DND-41 (cell line): ENCODE measurements around the gene GPR34.

ENCODE experiments used
- ATAC-seq: fragments of 200-7000 bp; cut with Tn5 transposase; 3 replicates; pipeline ENCODE4 v1.9.1; 2021; ENCODE audit warnings: low read depth; ENCODE audit not compliant: insufficient read depth
- DNase-seq: peaks from one replicate; pipeline ENCODE4 v3.0.0-alpha.2; 2020
- H2AFZ ChIP-seq: 2 replicates; pipeline ENCODE4 v1.6.0; 2012; ENCODE audit warnings: low read depth, low read length
- H3K27ac ChIP-seq: 2 replicates; pipeline ENCODE4 v1.5.1; 2012; ENCODE audit warnings: low read length, inconsistent platforms
- H3K27me3 ChIP-seq: fragments of 200-600 bp; sonication (generic); 2 replicates; pipeline ENCODE4 v1.6.0; 2012; ENCODE audit warnings: low read length, mild to moderate bottlenecking, inconsistent platforms; ENCODE audit not compliant: insufficient read depth, poor library complexity
- H3K36me3 ChIP-seq: 2 replicates; pipeline ENCODE4 v1.5.1; 2012; ENCODE audit warnings: low read length, inconsistent platforms; ENCODE audit not compliant: insufficient read depth
- H3K4me1 ChIP-seq: 2 replicates; pipeline ENCODE4 v1.5.1; 2012; ENCODE audit warnings: mild to moderate bottlenecking, low read length; ENCODE audit not compliant: insufficient read depth
- H3K4me2 ChIP-seq: 2 replicates; pipeline ENCODE4 v1.6.0; 2012; ENCODE audit warnings: mild to moderate bottlenecking, moderate library complexity, low read length, inconsistent platforms; ENCODE audit not compliant: insufficient read depth
- H3K4me3 ChIP-seq, 2 experiments: fragments of 200-600 bp in 1 of 2; shearing (Covaris generic) in 1 of 2; 2 replicates each; pipeline ENCODE4 v1.5.1; 2012 to 2016; ENCODE audit warnings: inconsistent platforms in 2 of 2, low read length in 2 of 2, mild to moderate bottlenecking in 2 of 2, low read depth in 1 of 2, moderate library complexity in 1 of 2
- H3K79me2 ChIP-seq: 2 replicates; pipeline ENCODE4 v1.6.0; 2012; ENCODE audit warnings: low read length, inconsistent platforms; ENCODE audit not compliant: insufficient read depth
- H3K9ac ChIP-seq: 2 replicates; pipeline ENCODE4 v1.6.0; 2012; ENCODE audit warnings: low read depth, mild to moderate bottlenecking, inconsistent platforms, low read length, moderate library complexity
- H3K9me3 ChIP-seq: 2 replicates; pipeline ENCODE4 v1.5.1; 2012; ENCODE audit warnings: low read length, moderate library complexity, mild to moderate bottlenecking, inconsistent platforms; ENCODE audit not compliant: insufficient read depth, severe bottlenecking
- H4K20me1 ChIP-seq: 2 replicates; pipeline ENCODE4 v1.6.0; 2012; ENCODE audit warnings: low read length; ENCODE audit not compliant: insufficient read depth
- EZH2 ChIP-seq: IDR thresholded peaks from 3 replicates; pipeline ENCODE4 v1.6.1; 2012; ENCODE audit warnings: borderline replicate concordance, low read depth, mild to moderate bottlenecking, moderate library complexity, low read length, inconsistent platforms; ENCODE audit not compliant: severe bottlenecking
- TF ChIP-seq, protein P1 (sequence below): IDR thresholded peaks from 2 replicates; pipeline ENCODE4 v1.5.1; 2012; ENCODE audit warnings: borderline replicate concordance, low read length, moderate library complexity, mild to moderate bottlenecking; ENCODE audit not compliant: poor library complexity, severe bottlenecking; ENCODE audit errors: extremely low read depth

GPR34 gene

DNA sequence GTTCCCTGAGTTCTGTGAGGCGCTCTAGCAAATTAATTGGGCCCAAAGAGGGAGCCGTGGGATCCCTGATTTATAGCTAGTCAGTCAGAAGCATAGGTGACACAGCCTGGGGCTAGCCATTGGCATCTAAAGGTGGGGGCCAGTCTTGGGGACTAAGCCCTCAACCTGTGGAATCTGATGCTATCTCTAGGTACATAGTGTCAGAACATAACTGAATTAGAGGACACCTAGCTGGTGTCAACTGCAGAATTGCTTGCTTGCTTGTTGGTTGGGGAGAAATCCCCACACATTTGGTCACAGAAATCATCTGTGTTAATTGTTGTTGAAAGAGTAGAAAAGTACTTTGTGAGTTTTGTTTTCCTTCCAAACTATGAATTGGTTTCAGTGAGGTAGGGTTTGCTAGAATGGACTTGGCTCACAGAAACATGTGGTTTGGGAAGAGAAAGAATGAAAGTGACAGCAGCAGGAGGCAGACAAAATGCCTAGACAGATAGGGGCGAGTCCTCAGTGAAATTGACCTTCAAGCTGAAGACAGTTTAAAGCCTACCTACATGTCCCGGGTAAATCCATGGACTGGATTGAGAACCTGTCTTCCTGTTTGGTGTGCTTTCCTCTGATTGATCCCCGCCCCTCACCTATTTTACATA, 22.4 kb downstream of the GPR34 start:
- DNase-seq (no peak), ATAC-seq (no peak)
- H3K4me1 ChIP-seq: peaks cover 12% of the 10 kb centered on the region
- no peak overlapping the region for H3K27ac ChIP-seq
- H3K4me2 ChIP-seq: no peak overlapping the region
- H2AFZ ChIP-seq: no peak overlapping the region
- H3K9me3 ChIP-seq: no peaks in the 10 kb centered on the region
- H3K36me3 ChIP-seq: peaks cover 3% of the 10 kb centered on the region; the same call in 1 of the 2 replicates
- no peaks in the 10 kb centered on the region for H4K20me1 ChIP-seq
- H3K4me3 ChIP-seq: no peak overlapping the region
- H3K27me3 ChIP-seq: no peaks in the 10 kb centered on the region
- H3K9ac ChIP-seq: no peak overlapping the region
- no peaks in the 10 kb centered on the region for H3K79me2 ChIP-seq
- TF ChIP-seq EZH2: no peak
- TF ChIP-seq, protein P1, sequence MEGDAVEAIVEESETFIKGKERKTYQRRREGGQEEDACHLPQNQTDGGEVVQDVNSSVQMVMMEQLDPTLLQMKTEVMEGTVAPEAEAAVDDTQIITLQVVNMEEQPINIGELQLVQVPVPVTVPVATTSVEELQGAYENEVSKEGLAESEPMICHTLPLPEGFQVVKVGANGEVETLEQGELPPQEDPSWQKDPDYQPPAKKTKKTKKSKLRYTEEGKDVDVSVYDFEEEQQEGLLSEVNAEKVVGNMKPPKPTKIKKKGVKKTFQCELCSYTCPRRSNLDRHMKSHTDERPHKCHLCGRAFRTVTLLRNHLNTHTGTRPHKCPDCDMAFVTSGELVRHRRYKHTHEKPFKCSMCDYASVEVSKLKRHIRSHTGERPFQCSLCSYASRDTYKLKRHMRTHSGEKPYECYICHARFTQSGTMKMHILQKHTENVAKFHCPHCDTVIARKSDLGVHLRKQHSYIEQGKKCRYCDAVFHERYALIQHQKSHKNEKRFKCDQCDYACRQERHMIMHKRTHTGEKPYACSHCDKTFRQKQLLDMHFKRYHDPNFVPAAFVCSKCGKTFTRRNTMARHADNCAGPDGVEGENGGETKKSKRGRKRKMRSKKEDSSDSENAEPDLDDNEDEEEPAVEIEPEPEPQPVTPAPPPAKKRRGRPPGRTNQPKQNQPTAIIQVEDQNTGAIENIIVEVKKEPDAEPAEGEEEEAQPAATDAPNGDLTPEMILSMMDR: no peak

DNA sequence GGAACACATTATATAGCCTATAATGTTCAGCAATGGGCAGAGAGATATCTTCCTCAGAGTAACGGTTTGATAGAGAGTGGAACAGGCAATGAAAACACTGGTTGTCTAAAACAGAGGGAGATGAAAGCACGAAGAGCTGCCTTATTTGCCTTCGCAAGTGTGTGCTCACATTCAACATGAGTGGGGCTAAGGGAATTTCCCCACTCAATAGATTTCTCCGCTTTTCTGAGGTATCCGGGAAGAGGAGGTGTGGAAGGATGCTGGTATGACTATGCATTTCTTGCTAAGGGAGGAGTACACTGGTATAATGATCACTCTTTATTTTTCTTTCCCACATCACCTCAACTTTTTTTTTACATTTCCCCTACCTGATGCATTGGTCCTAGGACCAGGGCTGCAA, 27.4 kb downstream of the GPR34 start:
- Histone ChIP-seq H4K20me1 (no peaks in the 10 kb centered on the region), H3K9ac (no peak overlapping the region), H3K4me3 (no peak overlapping the region), H2AFZ (no peak overlapping the region), H3K27me3 (no peaks in the 10 kb centered on the region), H3K79me2 (no peaks in the 10 kb centered on the region), H3K27ac (no peak overlapping the region), H3K9me3 (no peaks in the 10 kb centered on the region), H3K36me3 (peaks cover 21% of the 10 kb centered on the region), H3K4me1 (peaks cover 6% of the 10 kb centered on the region; the same call in 1 of the 2 replicates), H3K4me2 (no peak overlapping the region)
- ATAC-seq (no peak), DNase-seq (no peak)
- no peak for TF ChIP-seq EZH2
- TF ChIP-seq, protein P1: no peak

DNA sequence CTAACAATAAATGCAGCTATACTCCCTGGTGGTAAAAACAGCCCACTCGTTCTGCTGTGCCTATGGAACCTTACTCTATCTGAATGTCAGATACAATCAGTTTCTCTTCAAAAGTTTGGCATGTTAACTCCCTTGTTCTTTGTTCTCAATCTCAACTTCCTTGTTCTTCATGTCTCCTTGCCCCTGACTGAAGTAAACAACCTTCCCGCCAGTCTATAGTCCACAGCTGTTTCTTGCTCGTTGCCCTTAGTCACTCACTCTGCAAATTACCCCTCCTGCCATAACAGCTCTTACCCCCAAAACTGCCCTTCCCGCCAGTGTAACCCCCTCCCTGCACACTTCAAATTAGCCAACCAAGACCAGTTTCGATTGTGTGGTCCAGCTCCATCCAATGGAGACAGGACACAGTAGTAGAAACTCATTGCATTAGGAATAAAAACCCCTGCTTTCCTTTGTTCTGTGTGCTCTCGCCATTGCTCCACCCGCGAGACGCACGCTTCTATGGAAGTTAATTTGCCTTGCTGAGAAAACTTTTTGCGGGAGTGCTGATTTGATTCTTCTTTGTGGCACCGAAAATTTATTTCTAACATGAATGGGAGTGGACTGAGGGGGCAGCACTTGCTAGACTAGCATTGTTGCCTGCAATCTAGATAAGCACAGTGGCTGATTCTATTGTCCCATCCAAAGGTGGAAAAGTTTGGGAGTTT, 28.1 kb downstream of the GPR34 start:
- Histone ChIP-seq H3K79me2 (no peaks in the 10 kb centered on the region), H2AFZ (no peak overlapping the region), H3K4me2 (no peak overlapping the region), H3K4me3 (no peak overlapping the region), H3K9me3 (no peaks in the 10 kb centered on the region), H3K36me3 (peaks cover 21% of the 10 kb centered on the region), H3K27me3 (no peaks in the 10 kb centered on the region), H4K20me1 (no peaks in the 10 kb centered on the region), H3K9ac (no peak overlapping the region), H3K4me1 (peaks cover 6% of the 10 kb centered on the region; the same call in 1 of the 2 replicates), H3K27ac (no peak overlapping the region)
- DNase-seq (no peak), ATAC-seq (no peak)
- TF ChIP-seq EZH2: no peak
- TF ChIP-seq, protein P1: no peak
